Measurements from ENCODE around the gene RSRC1. TPM values are rescaled to one million over a fixed set of nuclear protein-coding genes. Genes with fewer than 3 reads are reported as not detected.

RSRC1 gene
- total RNA-seq, 1 experiment from 2014 or later, result 56.0 TPM

GRCh38 chr3:158127250-158128219 lies 17.6 kb downstream of the RSRC1 start:
- DNase-seq (ENCODE audit: low read depth), result peak; percentile 65

GRCh38 chr3:158128755-158129154 lies 18.9 kb downstream of the RSRC1 start:
- no peak for DNase-seq (ENCODE audit: low read depth)

- no peak for DNase-seq (ENCODE audit: low read depth)
Observed at GRCh38 chr3:158134363-158134762, 24.5 kb downstream of the RSRC1 start.

- DNase-seq (ENCODE audit: low read depth), result no peak
Observed at GRCh38 chr3:158140396-158140795, 30.5 kb downstream of the RSRC1 start.

GRCh38 chr3:158148218-158148617 lies 38.3 kb downstream of the RSRC1 start:
- no peak for DNase-seq (ENCODE audit: low read depth)

- peak; percentile 49 for DNase-seq (ENCODE audit: low read depth)
Observed at GRCh38 chr3:158152186-158152585, 42.3 kb downstream of the RSRC1 start.

- no peak for DNase-seq (ENCODE audit: low read depth)
Observed at GRCh38 chr3:158158969-158159368, 49.1 kb downstream of the RSRC1 start.

GRCh38 chr3:158159714-158160113 lies 49.8 kb downstream of the RSRC1 start:
- DNase-seq (ENCODE audit: low read depth), result no peak

GRCh38 chr3:158160958-158161357 lies 51.1 kb downstream of the RSRC1 start:
- peak; percentile 83 for DNase-seq (ENCODE audit: low read depth)

GRCh38 chr3:158165141-158165655 lies 55.3 kb downstream of the RSRC1 start:
- no peak for DNase-seq (ENCODE audit: low read depth)

- peak; percentile 11 for DNase-seq (ENCODE audit: low read depth)
Observed at GRCh38 chr3:158165730-158166129, 55.8 kb downstream of the RSRC1 start.

GRCh38 chr3:158166223-158166622 lies 56.3 kb downstream of the RSRC1 start:
- no peak for DNase-seq (ENCODE audit: low read depth)

- DNase-seq (ENCODE audit: low read depth), result peak; percentile 99
Observed at GRCh38 chr3:158167737-158168557, 58.1 kb downstream of the RSRC1 start.

- peak; percentile 32 for DNase-seq (ENCODE audit: low read depth)
Observed at GRCh38 chr3:158169091-158169491, 59.2 kb downstream of the RSRC1 start.

GRCh38 chr3:158181096-158181495 lies 71.2 kb downstream of the RSRC1 start:
- no peak for DNase-seq (ENCODE audit: low read depth)

GRCh38 chr3:158185711-158186110 lies 75.8 kb downstream of the RSRC1 start:
- DNase-seq (ENCODE audit: low read depth), result no peak

- peak; percentile 17 for DNase-seq (ENCODE audit: low read depth)
Observed at GRCh38 chr3:158200955-158201354, 91.1 kb downstream of the RSRC1 start.

GRCh38 chr3:158205324-158205723 lies 95.4 kb downstream of the RSRC1 start:
- no peak for DNase-seq (ENCODE audit: low read depth)

GRCh38 chr3:158205994-158206393 lies 96.1 kb downstream of the RSRC1 start:
- DNase-seq (ENCODE audit: low read depth), result no peak

GRCh38 chr3:158210067-158210466 lies 100.2 kb downstream of the RSRC1 start:
- no peak for DNase-seq (ENCODE audit: low read depth)

- no peak for DNase-seq (ENCODE audit: low read depth)
Observed at GRCh38 chr3:158213461-158213860, 103.6 kb downstream of the RSRC1 start.

- DNase-seq (ENCODE audit: low read depth), result no peak
Observed at GRCh38 chr3:158217992-158218391, 108.1 kb downstream of the RSRC1 start.
